LoVo (cell line): ENCODE data around the gene USF1.
"Not testable (repeated sequence)": the region's sequence is repeated elsewhere in the genome, so short reads cannot be mapped to it uniquely, and the experiment has no call there.

ENCODE experiments used
- DNase-seq: peaks from one replicate; pipeline ENCODE4 v3.0.0-alpha.2; 2016; ENCODE audit warnings: low spot score

USF1 gene

GRCh38 chr1:161048949-161049722 is 3.4 kb upstream of the USF1 start:
- DNase-seq, result no peak

GRCh38 chr1:161047436-161048420 is 2.0 kb upstream of the USF1 start:
- no peak for DNase-seq

DNA sequence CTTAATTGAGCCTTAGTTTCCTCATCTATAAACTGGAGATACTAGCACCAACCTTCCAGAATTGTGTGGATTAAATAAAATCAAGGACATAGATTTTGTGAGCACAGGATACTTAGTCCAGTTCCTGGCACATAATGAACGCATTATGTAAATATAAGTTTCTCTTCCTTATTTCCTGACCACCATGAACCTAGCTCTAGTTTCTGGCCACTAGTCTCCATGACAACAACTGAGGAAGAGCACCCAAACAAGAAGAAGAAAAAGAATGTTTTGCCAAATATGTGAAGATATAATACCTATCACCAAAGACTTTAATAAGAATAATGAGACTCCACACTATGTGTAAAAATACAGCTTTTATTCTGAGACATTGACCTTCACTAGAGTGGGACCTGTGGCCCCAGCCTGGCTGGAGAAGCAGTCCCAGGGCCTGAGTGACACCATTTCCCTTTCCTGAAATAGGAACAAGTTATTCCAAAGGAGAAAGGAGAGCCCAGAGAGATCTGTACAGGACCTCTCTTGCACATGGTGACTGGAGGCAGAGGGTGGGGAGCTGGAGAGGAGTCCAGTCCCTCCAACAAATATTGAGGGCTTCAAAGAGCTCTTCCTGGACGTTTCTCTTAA is 940 bp upstream of the USF1 start:
- no peak for DNase-seq

- peak; percentile 75 for DNase-seq
Observed at GRCh38 chr1:161044908-161045735, 655 bp downstream of the USF1 start.

GRCh38 chr1:161044535-161044907 is 1.3 kb downstream of the USF1 start:
- DNase-seq, result no peak

DNA sequence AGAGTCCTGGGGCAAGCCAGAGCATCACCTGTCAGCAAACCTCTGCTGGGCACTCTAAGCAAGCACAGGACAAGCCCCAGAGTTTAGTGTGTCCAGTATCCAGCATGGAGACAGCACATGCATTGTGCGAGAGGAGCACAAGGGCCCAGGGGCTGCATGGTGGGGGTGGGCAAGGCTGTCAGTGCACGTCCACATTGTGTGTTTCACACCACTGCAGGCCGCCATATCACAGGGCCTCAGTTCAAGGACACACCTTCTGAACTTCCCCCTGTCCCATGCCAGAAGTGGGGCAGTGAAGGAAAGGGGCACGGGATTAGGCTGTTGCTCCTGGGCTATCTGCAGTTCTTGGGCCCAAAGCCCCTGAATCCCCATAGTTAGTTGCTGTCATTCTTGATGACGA is 6.2 kb downstream of the USF1 start:
- DNase-seq, result no peak

- no peak for DNase-seq
Observed at GRCh38 chr1:161039154-161039545, 6.6 kb downstream of the USF1 start.

DNA sequence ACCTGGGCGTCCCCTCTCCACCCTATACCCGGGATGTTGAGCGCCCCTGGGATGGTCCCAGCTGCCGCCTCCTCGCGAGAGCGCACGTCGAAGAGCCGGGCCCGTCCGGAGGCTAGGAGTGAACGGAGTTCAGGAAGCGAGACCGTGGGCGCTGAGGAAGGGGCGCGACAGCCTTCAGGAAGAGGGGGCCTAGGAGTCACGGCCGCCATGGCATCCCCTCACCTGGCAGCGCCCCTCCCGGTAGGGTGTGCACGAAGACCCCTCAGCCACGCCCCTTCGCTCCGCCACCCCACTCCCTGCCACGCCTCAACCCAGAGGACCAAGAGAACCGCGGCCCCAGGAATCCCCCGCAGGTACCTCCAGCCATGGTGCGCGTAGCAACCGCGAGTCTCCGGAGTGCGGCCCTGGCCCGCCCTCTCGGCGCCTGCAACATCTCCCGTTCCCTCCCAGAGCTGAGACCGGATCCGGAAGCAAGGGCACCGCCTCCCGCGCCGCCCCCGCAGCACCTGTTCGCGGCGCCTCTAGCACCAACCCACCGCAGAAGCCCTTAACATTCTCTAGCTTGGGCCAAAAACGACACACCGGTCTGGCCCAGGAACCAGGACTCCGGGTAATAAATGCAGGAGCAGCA is 7.1 kb downstream of the USF1 start, which contains the start of gene TSTD1:
TSS of gene TSTD1 (minus strand) at position 442 of the 631 bp plus-strand sequence. CDS start at position 367, 75 bp downstream.
- DNase-seq, result peak; percentile 82

DNA sequence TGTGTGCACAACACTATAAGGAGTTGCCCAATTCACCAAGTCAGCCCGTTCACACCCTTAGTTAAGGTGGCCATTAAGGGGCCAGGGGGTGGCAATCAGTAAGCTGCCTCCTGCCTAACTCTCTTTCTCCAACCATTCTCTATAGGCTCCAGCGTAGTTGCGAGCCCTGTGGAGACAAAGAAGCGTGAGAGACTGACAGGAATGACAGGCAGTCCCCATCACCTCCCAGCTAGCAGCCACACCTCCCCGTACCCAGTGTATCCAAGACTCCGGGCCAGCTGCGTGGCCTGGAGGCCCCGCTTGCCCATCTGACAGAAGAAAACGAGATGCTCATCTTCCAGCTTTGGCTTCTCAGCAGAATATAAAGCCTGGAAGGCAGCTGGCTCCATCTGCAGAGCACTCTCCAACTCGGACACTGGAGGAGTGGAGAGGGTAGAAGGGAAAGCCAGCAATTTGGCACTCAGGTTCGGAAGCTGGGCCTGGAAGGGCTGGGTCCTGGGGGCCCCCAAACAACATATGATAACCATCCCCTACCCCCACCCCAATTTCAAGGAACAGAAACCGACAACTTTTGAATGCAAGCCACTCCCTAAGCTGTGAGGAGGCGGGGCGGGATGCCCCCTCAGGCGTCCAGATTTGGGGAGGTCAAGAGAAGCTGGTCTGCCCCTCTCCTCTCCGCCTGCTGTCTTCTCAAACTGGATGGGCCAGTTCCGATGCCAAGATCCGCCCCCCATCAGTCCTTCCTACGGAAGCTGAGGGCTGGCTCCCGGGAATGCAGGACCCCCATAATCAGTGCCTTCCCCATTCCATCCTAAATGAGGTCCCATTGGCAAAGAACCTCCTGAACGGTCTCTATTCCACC is 7.9 kb downstream of the USF1 start:
- no peak for DNase-seq

- DNase-seq, result no peak
Observed at GRCh38 chr1:161033751-161034150, 12.0 kb downstream of the USF1 start.

- DNase-seq, result no peak
Observed at GRCh38 chr1:161032409-161032808, 13.4 kb downstream of the USF1 start.

DNA sequence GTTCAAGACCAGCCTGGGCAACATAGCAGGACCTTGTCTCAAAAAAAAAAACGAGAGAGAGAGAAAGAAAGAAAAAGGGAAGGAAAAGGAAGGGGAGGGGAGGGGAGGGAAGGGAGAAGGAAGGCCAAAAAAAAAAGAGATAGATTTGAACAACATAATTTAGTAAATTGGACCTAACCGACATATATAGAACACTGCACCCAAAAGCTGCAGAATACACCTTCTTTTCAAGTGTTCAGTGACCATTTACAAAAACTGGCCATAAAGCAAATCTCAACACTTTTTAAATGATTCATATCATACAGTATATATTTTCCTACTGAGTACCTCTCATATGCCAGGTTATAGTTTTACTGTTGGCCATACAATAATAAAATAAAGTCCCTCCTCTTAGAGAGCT is 13.9 kb downstream of the USF1 start:
- DNase-seq, result no peak

DNA sequence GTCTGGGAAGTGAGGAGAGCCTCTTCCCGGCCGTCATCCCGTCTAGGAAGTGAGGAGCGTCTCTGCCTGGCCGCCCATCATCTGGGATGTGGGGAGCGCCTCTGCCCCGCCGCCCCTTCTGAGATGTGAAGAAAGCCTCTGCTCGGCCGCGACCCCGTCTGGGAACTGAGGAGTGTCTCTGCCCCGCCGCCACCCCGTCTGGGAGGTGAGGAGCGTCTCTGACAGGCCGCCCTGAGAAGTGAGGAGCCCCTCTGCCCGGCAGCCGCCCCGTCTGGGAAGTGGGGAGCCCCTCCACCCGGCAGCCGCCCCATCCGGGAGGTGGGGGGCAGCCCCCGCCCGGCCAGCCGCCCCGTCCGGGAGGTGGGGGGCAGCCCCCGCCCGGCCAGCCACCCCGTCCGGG is 16.3 kb downstream of the USF1 start:
- DNase-seq, result not testable (repeated sequence)

DNA sequence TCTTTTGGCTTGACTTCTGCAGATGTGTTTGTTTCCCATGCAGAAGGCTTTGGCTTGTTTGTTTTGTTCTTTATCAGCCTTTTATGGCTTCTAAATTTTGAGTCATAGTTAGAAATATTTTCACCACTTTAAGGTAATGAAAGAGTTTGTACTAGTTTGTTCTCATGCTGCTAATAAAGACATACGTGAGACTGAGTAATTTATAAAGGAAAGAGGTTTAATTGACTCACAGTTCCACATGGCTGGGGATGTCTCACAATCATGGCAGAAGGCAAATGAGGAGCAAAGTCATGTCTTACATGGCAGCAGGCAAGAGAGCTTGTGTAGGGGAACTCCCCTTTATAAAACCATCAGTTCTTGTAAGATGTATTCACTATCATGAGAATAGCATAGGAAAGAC is 18.8 kb downstream of the USF1 start:
- peak; percentile 6 for DNase-seq

DNA sequence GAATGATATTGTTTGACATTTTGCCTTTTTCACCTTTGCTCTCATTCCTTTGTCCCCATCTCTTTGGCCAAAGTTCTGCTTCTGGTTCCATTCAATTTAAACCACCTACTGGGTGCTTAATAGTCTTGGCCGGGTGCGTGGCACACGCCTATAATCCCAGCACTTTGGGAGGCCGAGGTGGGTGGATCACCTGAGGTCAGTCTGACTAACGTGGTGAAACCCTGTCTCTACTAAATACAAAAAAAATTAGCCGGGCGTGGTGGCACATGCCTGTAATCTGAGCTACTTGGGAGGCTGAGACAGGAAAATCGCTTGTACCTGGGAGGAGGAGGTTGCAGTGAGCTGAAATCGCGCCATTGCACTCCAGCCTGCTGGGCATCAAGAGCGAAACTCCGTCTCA is 23.3 kb downstream of the USF1 start:
- not testable (repeated sequence) for DNase-seq

DNA sequence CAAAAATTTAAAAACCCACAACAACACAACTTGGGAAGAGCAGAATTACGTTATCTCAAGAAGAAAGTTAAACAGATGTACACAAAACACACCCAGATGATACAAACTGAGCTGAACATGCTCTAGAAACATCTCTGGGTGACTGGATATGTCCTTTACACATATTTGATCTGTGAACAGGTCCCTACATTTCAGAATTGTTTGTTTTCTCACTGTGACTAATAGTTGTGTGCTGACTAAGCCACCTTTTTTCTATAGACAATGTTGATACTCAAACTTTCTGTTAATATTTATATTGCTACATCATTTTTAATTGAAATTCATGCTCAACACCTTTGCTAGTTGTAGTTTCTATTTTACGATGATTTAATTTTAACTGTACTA is 23.8 kb downstream of the USF1 start:
- peak; percentile 35 for DNase-seq

- DNase-seq, result peak; percentile 98
Observed at GRCh38 chr1:161021165-161021969, 24.4 kb downstream of the USF1 start.

DNA sequence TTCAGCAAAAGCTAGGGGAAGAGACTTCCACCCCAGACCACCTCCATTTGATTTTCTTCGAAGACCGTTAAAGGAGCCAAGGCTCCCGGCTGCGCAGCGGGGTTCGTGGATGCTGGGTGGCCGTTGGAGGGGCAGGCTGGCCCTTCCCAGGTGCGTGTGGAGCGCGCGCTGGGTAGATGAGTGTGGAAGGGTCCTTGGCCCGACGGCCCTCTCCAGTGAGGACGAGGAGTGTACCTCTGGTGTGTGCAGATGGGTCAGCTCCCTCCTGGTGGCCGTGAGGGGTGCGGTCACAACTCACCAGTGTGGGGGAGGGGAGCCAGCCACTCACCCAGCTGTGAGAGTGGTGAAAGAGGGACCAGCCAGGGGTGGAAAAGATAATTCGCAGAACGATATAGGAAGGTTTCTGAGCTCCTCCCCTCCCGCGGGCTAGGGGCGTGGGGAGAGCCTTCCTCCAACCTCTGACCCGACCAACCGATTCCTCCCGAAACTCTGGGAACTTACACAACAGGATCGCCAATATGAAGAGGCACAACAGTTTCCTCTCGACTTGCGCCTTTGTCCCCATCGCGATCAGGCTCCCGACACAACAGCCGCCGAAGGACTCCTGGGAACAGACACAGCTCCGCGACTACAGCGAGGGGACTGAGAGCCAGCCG is 25.1 kb downstream of the USF1 start, which contains the start of gene F11R:
TSS of gene F11R (minus strand) at position 644 of the 656 bp plus-strand sequence. CDS start at position 565, 79 bp downstream.
- DNase-seq, result peak; percentile 46
